ENCODE measurements around the gene ADGRL3.

The ADGRL3 gene

GRCh38 chr4:61443813-61444510 is 243.8 kb downstream of the ADGRL3 start (continued):
- TF ChIP-seq ZNF174 (tag by site-specific recombination; IDR thresholded peaks at IDR 0.05) = no peak

GRCh38 chr4:61445374-61446063 is 245.4 kb downstream of the ADGRL3 start:
- peak; percentile 73 for TF ChIP-seq ATF2 (tag by site-specific recombination; IDR thresholded peaks at IDR 0.05; ENCODE audit: low read depth)
- 0 out of 2 replicates have a peak, but pooled peaks have one; percentile 30 for TF ChIP-seq ZNF2 (tag by site-specific recombination; IDR thresholded peaks at IDR 0.05)
- TF ChIP-seq ZXDB (tag by site-specific recombination; IDR thresholded peaks at IDR 0.05) = peak; percentile 56; the same call in 1 of the 2 replicates
- TF ChIP-seq FEZF1 (tag by site-specific recombination; IDR thresholded peaks at IDR 0.05) = peak; percentile 70
- TF ChIP-seq ZNF624 (tag by site-specific recombination; IDR thresholded peaks at IDR 0.05) = no peak
- TF ChIP-seq ZNF366 (tag by site-specific recombination; conservative IDR thresholded peaks at IDR 0.05) = peak; percentile 21; the same call in 1 of the 2 replicates
- peak; percentile 65 for TF ChIP-seq OSR2 (tag by site-specific recombination; IDR thresholded peaks at IDR 0.05)
- TF ChIP-seq PRDM6 (tag by site-specific recombination; IDR thresholded peaks at IDR 0.05) = peak; percentile 78
- no peak for TF ChIP-seq ZNF518A (tag by site-specific recombination; conservative IDR thresholded peaks at IDR 0.05; ENCODE audit: low read depth)
- TF ChIP-seq TCF7L2 (IDR thresholded peaks at IDR 0.05; ENCODE audit: borderline replicate concordance, low read depth, low read length) = 0 out of 2 replicates have a peak, but pooled peaks have one; percentile 28
- peak; percentile 80 for TF ChIP-seq ZNF692 (tag by site-specific recombination; IDR thresholded peaks at IDR 0.05)
- peak; percentile 69; the same call in 1 of the 2 replicates for TF ChIP-seq ZNF843 (tag by site-specific recombination; IDR thresholded peaks at IDR 0.05)
- peak; percentile 69 for TF ChIP-seq ZNF629 (tag by site-specific recombination; IDR thresholded peaks at IDR 0.05)
- TF ChIP-seq PRDM4 (tag by site-specific recombination; IDR thresholded peaks at IDR 0.05) = peak; percentile 36; the same call in 1 of the 2 replicates
- no peak for TF ChIP-seq INSM2 (tag by site-specific recombination; IDR thresholded peaks at IDR 0.05)
- POLR2A ChIA-PET = no interaction called here

More at GRCh38 chr4:61445374-61446063, 245.4 kb downstream of the ADGRL3 start:
- Histone ChIP-seq H3K4me1 (ENCODE audit: control insufficient read depth, insufficient read depth, low read length) (peaks cover 7% of the 10 kb centered on the region; the same call in 1 of the 2 replicates), H3K4me3 (ENCODE audit: low read depth, low read length) (no peak overlapping the region), H3K36me3 (ENCODE audit: control insufficient read depth in 2 of 2, insufficient read depth in 1 of 2, low read length in 2 of 2) (no peaks in the 10 kb centered on the region), H3K27ac (ENCODE audit: extremely low read depth, low read depth, low read length) (no peak overlapping the region), H3K9me3 (ENCODE audit: control insufficient read depth, insufficient read depth, low read depth, low read length) (no peaks in the 10 kb centered on the region)
- CTCF ChIA-PET = no interaction called here

Measured in HEK293 (cell line).